NB4 (cell line): Measurements from ENCODE around the gene HLCS.

Experiments used
- CTCF ChIP-seq: IDR thresholded peaks from one replicate; pipeline ENCODE4 v1.5.1; 2012; ENCODE audit warnings: low read depth, low read length
- MAX ChIP-seq: IDR thresholded peaks from 2 replicates; pipeline ENCODE4 v1.6.1; 2011; ENCODE audit warnings: low read depth, low read length
- MYC ChIP-seq: IDR thresholded peaks from 2 replicates; pipeline ENCODE4 v1.6.1; 2011; ENCODE audit warnings: low read depth, low read length
- POLR2A ChIP-seq: IDR thresholded peaks from 2 replicates; pipeline ENCODE4 v1.6.1; 2011; ENCODE audit warnings: mild to moderate bottlenecking; ENCODE audit not compliant: insufficient read length; ENCODE audit errors: extremely low read depth

DNA sequence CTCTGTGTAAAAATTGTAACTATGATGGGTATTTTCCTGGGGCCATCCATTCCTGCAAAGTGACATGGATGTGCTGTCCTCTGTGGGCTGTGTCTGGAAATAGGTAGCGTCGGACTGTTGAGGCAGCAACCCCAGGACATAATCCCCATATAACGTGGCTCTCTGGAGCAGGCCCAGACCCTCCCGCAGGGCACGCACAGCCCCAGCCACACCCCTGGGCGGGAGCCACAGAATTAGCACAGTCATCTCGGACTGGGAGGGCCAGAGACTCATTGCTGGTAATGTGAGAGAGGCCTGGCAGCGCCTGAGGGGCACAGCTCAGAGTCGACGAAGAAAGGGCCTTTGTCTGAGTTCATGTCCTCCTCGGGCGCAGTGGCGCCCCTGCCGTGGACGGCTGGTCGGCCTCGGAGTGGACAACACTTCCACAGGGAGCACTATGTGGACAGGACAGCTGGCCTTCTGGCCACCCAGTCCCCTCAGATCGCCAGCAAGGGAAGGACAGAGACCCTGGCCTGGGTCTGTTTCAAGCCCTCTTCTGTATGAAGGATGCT, 247.4 kb downstream of the HLCS start:
- TF ChIP-seq CTCF (no peak), POLR2A (no peak), MYC (no peak), MAX (no peak)
